HS-27A (cell line): ENCODE results near the gene IRF4.

Source experiments
- DNase-seq: peaks from one replicate; pipeline ENCODE4 v3.0.0-alpha.2; 2012; ENCODE audit warnings: low read depth, missing footprints

Gene IRF4

GRCh38 chr6:398558-399078 is 7.1 kb downstream of the IRF4 start:
- DNase-seq, result no peak

GRCh38 chr6:399785-400534 is 8.4 kb downstream of the IRF4 start:
- DNase-seq, result no peak

- DNase-seq, result no peak
These were observed 9.3 kb downstream of the IRF4 start for GRCh38 chr6:400815-401214.

GRCh38 chr6:401239-401993 is 9.9 kb downstream of the IRF4 start:
- no peak for DNase-seq

GRCh38 chr6:401994-402640 is 10.6 kb downstream of the IRF4 start:
- DNase-seq, result no peak

- no peak for DNase-seq
These were observed 11.5 kb downstream of the IRF4 start for GRCh38 chr6:402901-403658.

GRCh38 chr6:403659-404655 is 12.4 kb downstream of the IRF4 start:
- DNase-seq, result no peak

GRCh38 chr6:404685-405423 is 13.3 kb downstream of the IRF4 start:
- DNase-seq, result no peak

- DNase-seq, result no peak
These were observed 16.6 kb downstream of the IRF4 start for GRCh38 chr6:408148-408547.

GRCh38 chr6:408599-409102 is 17.1 kb downstream of the IRF4 start:
- DNase-seq, result no peak

GRCh38 chr6:409370-409972 is 17.9 kb downstream of the IRF4 start:
- no peak for DNase-seq

- DNase-seq, result no peak
These were observed 19.2 kb downstream of the IRF4 start for GRCh38 chr6:410555-411395.

- DNase-seq, result no peak
These were observed 20.0 kb downstream of the IRF4 start for GRCh38 chr6:411402-412145.

- no peak for DNase-seq
These were observed 20.8 kb downstream of the IRF4 start for GRCh38 chr6:412146-412886.

GRCh38 chr6:414447-414846 is 22.9 kb downstream of the IRF4 start:
- no peak for DNase-seq

- DNase-seq, result no peak
These were observed 23.5 kb downstream of the IRF4 start for GRCh38 chr6:415087-415486.

- no peak for DNase-seq
These were observed 29.7 kb downstream of the IRF4 start for GRCh38 chr6:421211-421610.
